Measurements from ENCODE around the gene PLXDC2. TPM values are rescaled to one million over a fixed set of nuclear protein-coding genes. Genes with fewer than 3 reads are reported as not detected.

The PLXDC2 gene
- total and polyA plus RNA-seq, 10 of the 15 experiments (the other 5 are each of a cell fraction or from before 2014, with no cell fraction given), result 0.05 to 1.8 (median 0.14) TPM; not detected in 2

GRCh38 chr10:20088061-20088701, 271.9 kb downstream of the PLXDC2 start (continued):
- TF ChIP-seq ZBTB4 (CRISPR knock-in tag; IDR thresholded peaks at IDR 0.05) (no peak), FOS (IDR thresholded peaks at IDR 0.05; ENCODE audit: borderline replicate concordance, extremely low read depth, insufficient read length) (no peak), CHD2 (IDR thresholded peaks at IDR 0.05; ENCODE audit: borderline replicate concordance, low read depth, low read length) (no peak), RAD51 (IDR thresholded peaks at IDR 0.05) (no peak), RBBP5 (conservative IDR thresholded peaks at IDR 0.05) (no peak)

GRCh38 chr10:20089879-20090278, 273.6 kb downstream of the PLXDC2 start:
- no peak overlapping the region for H3K4me2 ChIP-seq (ENCODE audit: control insufficient read depth, insufficient read depth)
- ChIA-PET POLR2A (no interaction called here), CTCF (no interaction called here), SMC1A (ENCODE audit: uncharacterized antibody, unreplicated experiment) (interaction anchor here (1.2 kb wide), 1 partner anchor 271 kb away, joined by 3 read pairs; no protein-coding TSS in a partner anchor), RAD21 (ENCODE audit: unreplicated experiment) (no interaction called here)
- intact Hi-C loops (cut with micrococcal nuclease; ENCODE audit: unreplicated experiment) (no loop called here), in situ Hi-C loops (cut with MboI) (no loop called here)
- H3K9me3 ChIP-seq (replicated peaks; ENCODE audit: control insufficient read depth, insufficient read depth, low read length), result no peaks in the 10 kb centered on the region
- TF ChIP-seq ZNF384 (IDR thresholded peaks at IDR 0.05; ENCODE audit: borderline replicate concordance, low read depth, low read length) (no peak), PML (IDR thresholded peaks at IDR 0.05; ENCODE audit: low read length) (no peak), RUNX3 (IDR thresholded peaks at IDR 0.05; ENCODE audit: low read length) (no peak), MXI1 (IDR thresholded peaks at IDR 0.05; ENCODE audit: low read depth, low read length) (no peak), USF1 (IDR thresholded peaks at IDR 0.05; ENCODE audit: borderline replicate concordance, extremely low read length, insufficient read depth, low read depth, low read length) (no peak), MTA2 (IDR thresholded peaks at IDR 0.05; ENCODE audit: low read depth) (no peak), GABPA (IDR thresholded peaks at IDR 0.05; ENCODE audit: low read depth) (no peak), SMAD1 (IDR thresholded peaks at IDR 0.05; ENCODE audit: low read depth, partially characterized antibody) (no peak), NFYA (IDR thresholded peaks at IDR 0.05; ENCODE audit: borderline replicate concordance, low read depth, low read length) (no peak), STAT1 (conservative IDR thresholded peaks at IDR 0.05) (no peak), USF2 (IDR thresholded peaks at IDR 0.05; ENCODE audit: borderline replicate concordance, low read depth, low read length) (no peak), SMAD5 (IDR thresholded peaks at IDR 0.05; ENCODE audit: low read depth) (no peak), JUND (IDR thresholded peaks at IDR 0.05; ENCODE audit: low read depth, low read length) (no peak), ZNF217 (IDR thresholded peaks at IDR 0.05) (no peak), CBFB (IDR thresholded peaks at IDR 0.05; ENCODE audit: low read depth) (no peak)
- no TSS peak for BruUV-seq (replicated peaks)
- H4K20me1 ChIP-seq (ENCODE audit: control insufficient read depth, insufficient read depth), result no peaks in the 10 kb centered on the region
- no peak overlapping the region for H3K4me3 ChIP-seq
- WGBS (ENCODE audit: insufficient coverage, insufficient replicate concordance, low lambda C conversion rate, missing lambda C conversion rate), result 13% methylated on average over 3 of the region's 3 CpGs
- no peak overlapping the region for H3K27ac ChIP-seq (ENCODE audit: control insufficient read depth, insufficient read depth)
- no peak for DNase-seq (ENCODE audit: low read depth, low spot score)
- H3K36me3 ChIP-seq (ENCODE audit: control insufficient read depth in 2 of 2, insufficient read depth in 2 of 2, low read length in 1 of 2), result no peaks in the 10 kb centered on the region
- no peak overlapping the region for H3K9ac ChIP-seq (ENCODE audit: control insufficient read depth, insufficient read depth, low read length)
- FAIRE-seq, result no peak
- H3K79me2 ChIP-seq (ENCODE audit: control insufficient read depth, insufficient read depth, low read length), result no peaks in the 10 kb centered on the region
- H2AFZ ChIP-seq (ENCODE audit: control insufficient read depth, low read depth, low read length), result no peak overlapping the region
- no peaks in the 10 kb centered on the region for H3K27me3 ChIP-seq (replicated peaks in 1 of 2; ENCODE audit: control insufficient read depth in 2 of 2, insufficient read depth in 2 of 2, low read length in 1 of 2)
- ATAC-seq, result no peak
- H3K4me1 ChIP-seq (ENCODE audit: control insufficient read depth, insufficient read depth, low read length), result no peaks in the 10 kb centered on the region
